HEK293T (cell line): ENCODE measurements around the gene MINAR1.
"Not testable (repeated sequence)": the region's sequence is repeated elsewhere in the genome, so short reads cannot be mapped to it uniquely, and the experiment has no call there.

ENCODE experiments used
- CTCF ChIA-PET: fragments of 350-600 bp; formaldehyde crosslinking; extraction: SDS; loops from one replicate; lab custom pipeline; 2021; ENCODE audit warnings: antibody characterized with exemption, inconsistent platforms; lab: Yijun Ruan, JAX
- POLR2A ChIA-PET: fragments of 350-600 bp; formaldehyde crosslinking; extraction: SDS; loops from one replicate; lab custom pipeline; 2020; ENCODE audit warnings: antibody characterized with exemption, inconsistent platforms; lab: Yijun Ruan, JAX
- DNase-seq: peaks from one replicate; pipeline ENCODE4 v3.0.0; 2012; ENCODE audit warnings: mixed read lengths; ENCODE audit errors: extremely low spot score
- ARNT ChIP-seq: fragments of 450-650 bp; IDR thresholded peaks from 2 replicates; pipeline ENCODE4 v1.6.1; 2017; ENCODE audit warnings: mild to moderate bottlenecking
- BHLHE40 ChIP-seq: fragments of 450-650 bp; IDR thresholded peaks from 2 replicates; pipeline ENCODE4 v1.6.1; 2016; ENCODE audit warnings: mild to moderate bottlenecking, moderate library complexity, borderline replicate concordance
- CTBP1 ChIP-seq: fragments of 450-650 bp; IDR thresholded peaks from 2 replicates; pipeline ENCODE4 v1.6.1; 2016; ENCODE audit warnings: borderline replicate concordance
- ELF4 ChIP-seq: fragments of 450-650 bp; IDR thresholded peaks from 2 replicates; pipeline ENCODE4 v1.6.1; 2017; ENCODE audit warnings: antibody characterized with exemption
- FOXA1 ChIP-seq: fragments of 450-650 bp; IDR thresholded peaks from 2 replicates; pipeline ENCODE4 v1.6.1; 2016; ENCODE audit warnings: mild to moderate bottlenecking
- FOXK2 ChIP-seq: fragments of 450-650 bp; IDR thresholded peaks from 2 replicates; pipeline ENCODE4 v1.6.1; 2016; ENCODE audit warnings: mild to moderate bottlenecking
- FOXM1 ChIP-seq: fragments of 450-650 bp; IDR thresholded peaks from 2 replicates; pipeline ENCODE4 v1.6.1; 2017; ENCODE audit warnings: mild to moderate bottlenecking, borderline replicate concordance
- HDGF ChIP-seq: fragments of 450-650 bp; IDR thresholded peaks from 2 replicates; pipeline ENCODE4 v1.6.1; 2017; ENCODE audit warnings: antibody characterized with exemption, borderline replicate concordance
- L3MBTL2 ChIP-seq: fragments of 450-650 bp; conservative IDR thresholded peaks from 2 replicates; pipeline ENCODE4 v1.6.1; 2016; ENCODE audit warnings: mild to moderate bottlenecking
- LEF1 ChIP-seq: fragments of 450-650 bp; IDR thresholded peaks from 2 replicates; pipeline ENCODE4 v1.6.1; 2017; ENCODE audit warnings: mild to moderate bottlenecking, borderline replicate concordance
- NFRKB ChIP-seq: fragments of 450-650 bp; IDR thresholded peaks from 2 replicates; pipeline ENCODE4 v1.6.1; 2016; ENCODE audit warnings: mild to moderate bottlenecking, moderate library complexity
- PKNOX1 ChIP-seq: fragments of 450-650 bp; IDR thresholded peaks from 2 replicates; pipeline ENCODE4 v1.6.1; 2016
- SP1 ChIP-seq: fragments of 450-650 bp; IDR thresholded peaks from 2 replicates; pipeline ENCODE4 v1.6.1; 2017
- SUZ12 ChIP-seq: fragments of 450-650 bp; IDR thresholded peaks from 2 replicates; pipeline ENCODE4 v1.6.1; 2016; ENCODE audit warnings: mild to moderate bottlenecking
- TARDBP ChIP-seq: fragments of 450-650 bp; IDR thresholded peaks from 2 replicates; pipeline ENCODE4 v1.6.1; 2016
- ZNF384 ChIP-seq: fragments of 450-650 bp; IDR thresholded peaks from 2 replicates; pipeline ENCODE4 v1.6.1; 2016

The MINAR1 gene

GRCh38 chr15:79412429-79412828 is 19.7 kb upstream of the MINAR1 start:
- no peak for DNase-seq
- TF ChIP-seq SUZ12 (no peak), FOXA1 (no peak), FOXM1 (no peak), BHLHE40 (no peak), ELF4 (no peak), PKNOX1 (no peak), ARNT (no peak), L3MBTL2 (no peak), FOXK2 (no peak), CTBP1 (no peak), TARDBP (no peak), HDGF (no peak), LEF1 (no peak)
- POLR2A ChIA-PET: no interaction called here
- CTCF ChIA-PET: no interaction called here

DNA sequence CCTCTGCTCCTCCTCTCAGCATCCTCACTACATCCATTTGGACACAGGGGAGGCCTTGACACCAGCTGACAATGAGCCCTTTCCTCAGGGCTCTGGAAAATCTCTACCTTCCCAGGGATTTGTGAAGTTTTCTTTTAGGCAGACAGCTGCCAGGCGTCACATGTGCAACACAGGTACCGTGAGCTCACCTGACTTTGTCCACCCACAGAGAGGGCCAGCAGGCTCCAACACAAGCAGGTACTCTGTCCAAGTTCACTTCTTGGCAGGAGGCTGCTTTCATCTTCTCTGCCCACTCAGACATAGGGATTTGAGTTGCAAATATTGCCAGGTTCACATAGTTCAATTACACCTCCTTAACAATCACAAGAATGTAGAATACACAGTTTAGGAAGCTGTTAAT is 15.3 kb upstream of the MINAR1 start:
- CTCF ChIA-PET: no interaction called here
- no peak for TF ChIP-seq CTBP1
- TF ChIP-seq ZNF384: no peak
- no peak for TF ChIP-seq L3MBTL2
- no peak for DNase-seq
- POLR2A ChIA-PET: no interaction called here

DNA sequence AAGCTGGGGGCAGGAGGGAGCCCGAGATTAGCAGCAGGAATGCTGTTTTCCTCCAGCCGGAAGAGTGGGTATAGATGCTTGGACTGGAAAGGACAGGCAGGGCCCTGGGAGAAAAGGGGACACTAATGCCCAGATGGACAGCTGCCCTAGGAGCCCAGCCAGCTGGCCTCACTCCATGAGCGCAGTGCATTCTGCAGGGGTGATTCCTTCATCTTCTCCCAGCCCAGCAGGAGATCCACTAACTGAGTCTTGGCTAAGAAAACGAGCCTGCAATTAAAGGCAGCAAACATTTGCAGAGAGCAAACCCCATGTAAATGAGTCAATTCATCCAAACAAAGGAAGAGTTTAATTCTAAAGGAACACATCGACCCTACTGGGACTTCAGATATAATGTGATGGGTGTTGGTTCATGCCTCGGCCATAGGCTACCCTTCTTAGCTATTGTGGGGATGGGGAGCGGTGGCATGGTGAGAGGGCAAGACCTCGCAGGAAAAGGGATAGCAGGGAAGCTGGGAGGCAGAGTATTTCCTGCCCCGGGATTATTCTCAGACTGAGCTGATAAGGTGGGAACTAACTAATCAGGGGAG is 13.3 kb upstream of the MINAR1 start:
- CTCF ChIA-PET: no interaction called here
- TF ChIP-seq ARNT: no peak
- TF ChIP-seq SP1: no peak
- TF ChIP-seq CTBP1: no peak
- no peak for TF ChIP-seq BHLHE40
- no peak for TF ChIP-seq PKNOX1
- TF ChIP-seq HDGF: no peak
- TF ChIP-seq FOXK2: no peak
- TF ChIP-seq ZNF384: no peak
- TF ChIP-seq SUZ12: no peak
- no peak for TF ChIP-seq LEF1
- no peak for TF ChIP-seq TARDBP

GRCh38 chr15:79425591-79426295 is 6.4 kb upstream of the MINAR1 start:
- CTCF ChIA-PET: no interaction called here
- POLR2A ChIA-PET: no interaction called here
- no peak for DNase-seq
- TF ChIP-seq ELF4: no peak
- TF ChIP-seq FOXK2: no peak
- TF ChIP-seq TARDBP: no peak
- no peak for TF ChIP-seq ARNT
- TF ChIP-seq ZNF384: no peak
- TF ChIP-seq SP1: no peak
- no peak for TF ChIP-seq PKNOX1
- no peak for TF ChIP-seq LEF1
- no peak for TF ChIP-seq NFRKB
- TF ChIP-seq HDGF: no peak
- TF ChIP-seq BHLHE40: no peak
- no peak for TF ChIP-seq SUZ12
- no peak for TF ChIP-seq FOXA1
- no peak for TF ChIP-seq L3MBTL2

More for the DNA sequence above, 13.3 kb upstream of the MINAR1 start:
- DNase-seq: no peak
- POLR2A ChIA-PET: no interaction called here

- CTCF ChIA-PET, DNase-seq, POLR2A ChIA-PET: not testable (repeated sequence)
Measured at GRCh38 chr15:79426899-79427298, 5.2 kb upstream of the MINAR1 start.

DNA sequence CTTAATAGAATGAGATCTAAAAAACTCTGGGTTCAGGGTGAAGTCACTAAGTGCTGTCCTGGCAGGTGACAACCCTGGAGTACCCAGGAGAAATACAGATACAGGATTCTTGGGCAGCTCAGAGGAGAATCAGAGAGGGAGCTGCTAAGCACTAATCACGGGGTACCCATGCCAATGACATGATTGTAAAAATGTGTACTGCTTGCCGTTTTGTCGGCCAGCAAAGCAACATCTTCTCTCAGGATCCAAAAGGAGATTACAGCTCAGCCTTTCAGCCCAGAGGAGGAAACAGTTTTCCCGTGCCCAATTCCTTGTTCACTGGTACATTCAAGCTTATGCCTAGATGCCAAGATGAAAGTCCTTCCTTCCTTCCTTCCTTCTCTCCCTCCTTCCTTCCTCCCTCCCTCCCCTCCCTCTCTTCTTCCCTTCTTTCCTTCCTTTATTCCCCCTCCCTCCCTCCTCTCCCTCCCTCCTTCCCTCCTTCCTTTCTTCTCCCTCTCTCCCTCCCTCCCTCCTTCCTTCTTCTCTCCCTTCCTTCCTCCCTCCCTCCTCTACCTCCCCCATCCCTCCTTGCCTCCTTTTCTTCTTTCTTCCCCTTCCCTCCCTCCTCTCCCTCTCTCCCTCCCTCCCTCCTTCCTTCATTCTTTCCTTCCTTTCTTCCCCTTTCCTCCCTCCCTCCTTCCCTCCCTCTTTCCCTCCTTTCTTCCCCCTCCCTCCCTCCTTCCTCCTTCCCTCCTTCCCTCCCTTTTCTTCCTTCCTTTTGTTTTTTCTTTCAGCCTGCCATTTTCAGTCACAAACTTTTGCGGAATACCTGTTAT is 4.1 kb upstream of the MINAR1 start:
- POLR2A ChIA-PET: no interaction called here
- CTCF ChIA-PET: no interaction called here
- TF ChIP-seq FOXM1 (no peak), CTBP1 (no peak), ELF4 (no peak), NFRKB (no peak), ZNF384 (no peak), L3MBTL2 (no peak), SP1 (no peak), HDGF (no peak), LEF1 (no peak), ARNT (no peak), SUZ12 (no peak), FOXA1 (no peak), TARDBP (no peak), FOXK2 (no peak)
- no peak for DNase-seq
